NCI-H2227 (cell line): ENCODE results near the gene B4GALT5.
"Not testable (repeated sequence)": the region's sequence is repeated elsewhere in the genome, so short reads cannot be mapped to it uniquely, and the experiment has no call there.

Experiments used
- DNase-seq: peaks from one replicate; lab custom pipeline; 2025; ENCODE audit not compliant: unreplicated experiment; lab: John Stamatoyannopoulos, UW

B4GALT5 gene

GRCh38 chr20:49681850-49682216 is 31.8 kb downstream of the B4GALT5 start:
- no peak for DNase-seq

- no peak for DNase-seq
These were observed 33.2 kb downstream of the B4GALT5 start for GRCh38 chr20:49680484-49680883.

GRCh38 chr20:49679634-49680033 is 34.0 kb downstream of the B4GALT5 start:
- DNase-seq = no peak

- peak; percentile 66 for DNase-seq
These were observed 35.6 kb downstream of the B4GALT5 start for GRCh38 chr20:49677777-49678758.

- DNase-seq = no peak
These were observed 36.9 kb downstream of the B4GALT5 start for GRCh38 chr20:49676581-49677291.

- no peak for DNase-seq
These were observed 38.1 kb downstream of the B4GALT5 start for GRCh38 chr20:49675368-49676151.

GRCh38 chr20:49674383-49675352 is 39.0 kb downstream of the B4GALT5 start:
- DNase-seq = no peak

- no peak for DNase-seq
These were observed 41.5 kb downstream of the B4GALT5 start for GRCh38 chr20:49672096-49672664.

GRCh38 chr20:49671433-49671832 is 42.2 kb downstream of the B4GALT5 start:
- DNase-seq = no peak

- no peak for DNase-seq
These were observed 44.0 kb downstream of the B4GALT5 start for GRCh38 chr20:49669601-49670189.

- DNase-seq = not testable (repeated sequence)
These were observed 44.8 kb downstream of the B4GALT5 start for GRCh38 chr20:49668878-49669195.

GRCh38 chr20:49668181-49668877 is 45.3 kb downstream of the B4GALT5 start:
- peak; percentile 58 for DNase-seq

- peak; percentile 19 for DNase-seq
These were observed 46.8 kb downstream of the B4GALT5 start for GRCh38 chr20:49666911-49667310.

- DNase-seq = no peak
These were observed 47.9 kb downstream of the B4GALT5 start for GRCh38 chr20:49665796-49666195.

GRCh38 chr20:49664612-49665313 is 48.9 kb downstream of the B4GALT5 start:
- no peak for DNase-seq

GRCh38 chr20:49663112-49663511 is 50.6 kb downstream of the B4GALT5 start:
- no peak for DNase-seq

- DNase-seq = no peak
These were observed 51.9 kb downstream of the B4GALT5 start for GRCh38 chr20:49661560-49662329.

- DNase-seq = no peak
These were observed 52.8 kb downstream of the B4GALT5 start for GRCh38 chr20:49660912-49661311.
